ENCODE results near the gene HDAC9.

HDAC9 gene

GRCh38 chr7:18858232-18858631, 362.7 kb downstream of the HDAC9 start:
- DNase-seq: no peak

- no peak for DNase-seq
Observed at GRCh38 chr7:18859318-18859717, 363.8 kb downstream of the HDAC9 start.

- DNase-seq: no peak
Observed at GRCh38 chr7:18860221-18860620, 364.7 kb downstream of the HDAC9 start.

- DNase-seq: no peak
Observed at GRCh38 chr7:18861514-18862118, 366.1 kb downstream of the HDAC9 start.

- no peak for DNase-seq
Observed at GRCh38 chr7:18864967-18865366, 369.4 kb downstream of the HDAC9 start.

- DNase-seq: no peak
Observed at GRCh38 chr7:18866359-18867036, 370.9 kb downstream of the HDAC9 start.

GRCh38 chr7:18872344-18872743, 376.8 kb downstream of the HDAC9 start:
- no peak for DNase-seq

- no peak for DNase-seq
Observed at GRCh38 chr7:18873734-18874336, 378.3 kb downstream of the HDAC9 start.

- no peak for DNase-seq
Observed at GRCh38 chr7:18874880-18875279, 379.3 kb downstream of the HDAC9 start.

- DNase-seq: no peak
Observed at GRCh38 chr7:18877874-18878273, 382.3 kb downstream of the HDAC9 start.

- no peak for DNase-seq
Observed at GRCh38 chr7:18886832-18887231, 391.3 kb downstream of the HDAC9 start.

- DNase-seq: peak; percentile 30
Observed at GRCh38 chr7:18889436-18889835, 393.9 kb downstream of the HDAC9 start.

GRCh38 chr7:18890134-18890533, 394.6 kb downstream of the HDAC9 start:
- no peak for DNase-seq

- DNase-seq: no peak
Observed at GRCh38 chr7:18890885-18891621, 395.5 kb downstream of the HDAC9 start.

GRCh38 chr7:18893156-18893555, 397.6 kb downstream of the HDAC9 start:
- DNase-seq: no peak

- no peak for DNase-seq
Observed at GRCh38 chr7:18894155-18894554, 398.6 kb downstream of the HDAC9 start.

- no peak for DNase-seq
Observed at GRCh38 chr7:18895456-18895855, 399.9 kb downstream of the HDAC9 start.

GRCh38 chr7:18896343-18896975, 400.9 kb downstream of the HDAC9 start:
- no peak for DNase-seq

- DNase-seq: no peak
Observed at GRCh38 chr7:18900236-18900635, 404.7 kb downstream of the HDAC9 start.

- DNase-seq: no peak
Observed at GRCh38 chr7:18900803-18901202, 405.3 kb downstream of the HDAC9 start.

- DNase-seq: no peak
Observed at GRCh38 chr7:18901351-18901750, 405.8 kb downstream of the HDAC9 start.

GRCh38 chr7:18901982-18902421, 406.5 kb downstream of the HDAC9 start:
- DNase-seq: no peak

GRCh38 chr7:18902892-18903291, 407.3 kb downstream of the HDAC9 start:
- DNase-seq: no peak
